Memory B cell (primary cell): ENCODE results near the gene USP12.
"Not testable (repeated sequence)": the region's sequence is repeated elsewhere in the genome, so short reads cannot be mapped to it uniquely, and the experiment has no call there.

ENCODE experiments used
- ATAC-seq: fragments of 150-1000 bp; cut with Tn5 transposase; 2 replicates; pipeline ENCODE4 v1.10.0; 2021; ENCODE audit warnings: low read depth, mild to moderate bottlenecking, moderate library complexity
- DNase-seq, 2 donors: peaks; one replicate each; pipeline ENCODE4 v3.0.0; 2022; ENCODE audit warnings: low spot score in 2 of 2
- H3K27ac Mint-ChIP-seq: one replicate; pipeline ENCODE4 v1.8.0; 2022; ENCODE audit warnings: mild to moderate bottlenecking, moderate library complexity, mixed read lengths
- H3K27me3 Mint-ChIP-seq: one replicate; pipeline ENCODE4 v1.8.0; 2022; ENCODE audit warnings: mixed read lengths
- H3K36me3 Mint-ChIP-seq: one replicate; pipeline ENCODE4 v1.8.0; 2022; ENCODE audit warnings: mild to moderate bottlenecking, mixed read lengths
- H3K4me1 Mint-ChIP-seq: one replicate; pipeline ENCODE4 v1.8.0; 2022; ENCODE audit warnings: mixed read lengths
- H3K4me3 Mint-ChIP-seq: one replicate; pipeline ENCODE4 v1.8.0; 2022; ENCODE audit warnings: mild to moderate bottlenecking, moderate library complexity, mixed read lengths
- H3K9me3 Mint-ChIP-seq: one replicate; pipeline ENCODE4 v1.8.0; 2022; ENCODE audit warnings: mixed read lengths

The USP12 gene

GRCh38 chr13:27130979-27131623, 40.5 kb downstream of the USP12 start:
- H3K4me1 Mint-ChIP-seq, result peaks cover 43% of the 10 kb centered on the region
- H3K9me3 Mint-ChIP-seq, result no peaks in the 10 kb centered on the region

DNA sequence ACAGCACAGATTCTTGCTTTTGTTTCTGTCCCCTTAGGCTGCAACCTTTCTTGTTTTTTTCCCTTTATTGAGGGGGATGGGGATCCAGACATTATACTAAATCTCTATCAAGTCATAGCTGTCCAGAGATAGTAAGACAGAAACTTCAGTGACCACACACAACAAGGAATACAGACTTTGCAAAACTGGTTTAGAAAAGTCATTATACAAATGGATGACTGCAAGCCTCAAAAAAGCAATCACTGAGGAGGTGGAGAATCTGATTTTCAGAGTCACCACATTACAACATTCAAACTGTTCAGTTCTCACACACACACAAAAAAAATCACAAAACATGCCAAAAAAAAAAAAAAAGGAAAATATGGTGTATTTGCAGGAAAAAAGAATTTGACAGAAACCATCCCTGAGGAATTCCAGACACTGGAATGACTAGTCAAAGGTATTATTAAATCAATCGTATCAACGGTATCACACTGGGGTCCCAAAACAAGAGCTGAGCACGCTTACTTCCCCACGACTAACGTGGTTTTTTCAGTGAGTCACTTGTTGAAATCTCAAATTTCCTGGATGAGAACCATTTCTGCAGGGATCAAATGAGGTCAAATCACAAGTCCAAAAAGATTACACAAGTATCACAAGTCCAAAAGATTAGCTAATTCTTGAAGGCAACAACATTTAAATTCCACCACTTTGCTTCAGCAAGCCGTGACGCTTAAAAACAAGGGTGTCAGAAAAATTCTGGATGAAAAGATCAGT, 41.2 kb downstream of the USP12 start:
- H3K9me3 Mint-ChIP-seq, result no peaks in the 10 kb centered on the region
- peaks cover 44% of the 10 kb centered on the region for H3K4me1 Mint-ChIP-seq
- no peak for ATAC-seq
- peak overlapping the region; percentile 10 for H3K27ac Mint-ChIP-seq
- no peak overlapping the region for H3K4me3 Mint-ChIP-seq
- peaks cover 14% of the 10 kb centered on the region for H3K36me3 Mint-ChIP-seq
- no peak for DNase-seq
- no peaks in the 10 kb centered on the region for H3K27me3 Mint-ChIP-seq

More at GRCh38 chr13:27130979-27131623, 40.5 kb downstream of the USP12 start:
- Mint-ChIP-seq H3K4me3 (peak overlapping the region; percentile 11), H3K27me3 (no peaks in the 10 kb centered on the region), H3K27ac (peak overlapping the region; percentile 10), H3K36me3 (peaks cover 14% of the 10 kb centered on the region)
- ATAC-seq (peak; percentile 74), DNase-seq (no peak)

- peaks cover 17% of the 10 kb centered on the region for H3K36me3 Mint-ChIP-seq
- no peak overlapping the region for H3K27ac Mint-ChIP-seq
- H3K9me3 Mint-ChIP-seq, result no peaks in the 10 kb centered on the region
- DNase-seq (no peak), ATAC-seq (no peak)
- no peak overlapping the region for H3K4me3 Mint-ChIP-seq
- H3K27me3 Mint-ChIP-seq, result no peaks in the 10 kb centered on the region
- H3K4me1 Mint-ChIP-seq, result peaks cover 49% of the 10 kb centered on the region
These were observed 42.6 kb downstream of the USP12 start for GRCh38 chr13:27128825-27129627.

DNA sequence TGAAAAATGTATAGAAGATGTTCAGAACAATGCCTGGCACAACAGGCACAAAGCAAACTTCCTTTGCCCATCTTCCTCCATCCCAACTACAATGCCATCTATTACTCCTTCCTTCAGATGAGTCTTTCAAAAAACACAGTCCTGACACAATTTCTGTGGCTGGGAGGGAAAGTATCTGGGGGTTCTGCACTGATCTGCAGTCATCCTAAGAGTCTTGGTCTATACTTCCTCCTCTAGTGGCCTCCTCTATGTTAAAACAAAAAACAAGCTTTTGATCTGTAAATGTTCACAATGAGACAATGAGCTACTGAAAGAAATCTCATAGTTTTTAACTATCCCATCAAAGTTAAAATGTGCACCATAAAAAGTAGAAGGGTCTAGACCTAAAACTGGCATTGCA, 44.8 kb downstream of the USP12 start:
- Mint-ChIP-seq H3K27me3 (no peaks in the 10 kb centered on the region), H3K9me3 (peaks cover 4% of the 10 kb centered on the region), H3K36me3 (peaks cover 24% of the 10 kb centered on the region), H3K4me1 (peaks cover 41% of the 10 kb centered on the region), H3K4me3 (peak overlapping the region; percentile 27), H3K27ac (peak overlapping the region; percentile 35)
- DNase-seq (no peak), ATAC-seq (peak; percentile 37)

DNA sequence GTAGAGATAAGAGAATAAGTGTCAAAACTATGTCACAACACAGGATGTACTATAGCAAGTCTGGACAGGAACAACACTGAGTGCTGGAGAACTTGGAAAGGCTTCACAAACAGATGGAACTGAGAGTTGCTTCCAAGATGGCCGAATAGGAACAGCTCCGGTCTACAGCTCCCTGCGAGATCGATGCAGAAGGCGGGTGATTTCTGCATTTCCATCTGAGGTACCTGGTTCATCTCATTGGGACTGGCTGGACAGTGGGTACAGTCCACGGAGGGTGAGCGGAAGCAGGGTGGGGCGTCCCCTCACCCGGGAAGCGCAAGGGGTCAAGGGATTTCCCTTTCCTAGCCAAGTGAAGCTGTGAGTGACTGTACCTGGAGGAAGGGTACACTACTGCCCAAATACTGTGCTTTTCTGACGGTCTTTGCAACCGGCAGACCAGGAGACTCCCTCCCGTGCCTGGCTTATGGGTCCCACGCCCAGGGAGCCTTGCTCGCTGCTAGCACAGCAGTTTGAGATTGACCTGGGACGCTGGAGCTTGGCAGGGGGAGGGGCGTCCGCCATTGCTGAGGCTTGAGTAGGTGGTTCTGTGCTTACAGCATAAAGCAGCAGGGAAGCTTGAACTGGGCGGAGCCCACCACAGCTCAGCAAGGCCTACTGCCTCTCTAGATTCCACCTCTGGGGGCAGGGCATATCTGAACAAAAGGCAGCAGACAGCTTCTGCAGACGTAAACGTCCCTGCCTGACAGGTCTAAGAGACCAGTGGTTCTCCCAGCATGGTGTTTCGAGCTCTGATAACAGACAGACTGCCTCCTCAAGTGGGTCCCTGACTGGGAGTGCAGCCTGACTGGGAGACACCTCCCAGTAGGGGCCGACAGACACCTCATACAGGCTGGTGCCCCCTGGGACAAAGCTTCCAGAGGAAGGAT, 46.0 kb downstream of the USP12 start:
- Mint-ChIP-seq H3K27ac (no peak overlapping the region), H3K4me3 (no peak overlapping the region), H3K27me3 (no peaks in the 10 kb centered on the region), H3K36me3 (peaks cover 21% of the 10 kb centered on the region), H3K4me1 (peaks cover 39% of the 10 kb centered on the region), H3K9me3 (peaks cover 4% of the 10 kb centered on the region)
- no peak for ATAC-seq
- DNase-seq, result no peak

GRCh38 chr13:27124571-27124970, 47.0 kb downstream of the USP12 start:
- H3K4me3 Mint-ChIP-seq, result no peak overlapping the region
- DNase-seq, result no peak

GRCh38 chr13:27123445-27123844, 48.2 kb downstream of the USP12 start:
- ATAC-seq, H3K27me3 Mint-ChIP-seq, H3K4me3 Mint-ChIP-seq, H3K27ac Mint-ChIP-seq, DNase-seq, H3K9me3 Mint-ChIP-seq: not testable (repeated sequence)
- Mint-ChIP-seq H3K4me1 (peaks cover 41% of the 10 kb centered on the region), H3K36me3 (peaks cover 12% of the 10 kb centered on the region)

More at GRCh38 chr13:27124571-27124970, 47.0 kb downstream of the USP12 start:
- Mint-ChIP-seq H3K27ac (no peak overlapping the region), H3K4me1 (peaks cover 39% of the 10 kb centered on the region), H3K36me3 (peaks cover 15% of the 10 kb centered on the region), H3K9me3 (peaks cover 4% of the 10 kb centered on the region), H3K27me3 (no peaks in the 10 kb centered on the region)
- no peak for ATAC-seq

- Mint-ChIP-seq H3K4me1 (peaks cover 36% of the 10 kb centered on the region), H3K27ac (no peak overlapping the region), H3K9me3 (peaks cover 4% of the 10 kb centered on the region), H3K36me3 (peaks cover 12% of the 10 kb centered on the region), H3K4me3 (no peak overlapping the region), H3K27me3 (no peaks in the 10 kb centered on the region)
- DNase-seq (no peak), ATAC-seq (no peak)
These were observed 49.6 kb downstream of the USP12 start for GRCh38 chr13:27122036-27122435.

DNA sequence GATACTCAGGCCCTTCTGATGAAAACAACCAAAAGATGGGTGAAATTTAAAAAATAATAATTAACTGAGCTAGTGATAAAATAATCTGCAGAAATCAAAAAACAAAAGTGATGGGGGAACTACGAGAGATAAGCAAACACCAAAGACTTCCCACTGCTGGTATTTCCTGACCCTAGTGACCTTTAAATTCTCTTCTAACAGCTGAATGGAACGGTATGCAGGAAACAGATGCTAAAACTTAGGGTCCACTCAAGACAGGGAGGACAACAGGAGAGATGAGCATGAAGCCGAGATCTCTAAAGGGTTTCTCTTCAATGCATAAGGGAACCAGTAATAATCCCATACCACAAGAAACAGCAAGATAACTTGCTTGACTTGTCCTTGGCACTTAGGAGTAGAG, 50.8 kb downstream of the USP12 start:
- Mint-ChIP-seq H3K9me3 (peaks cover 4% of the 10 kb centered on the region), H3K4me3 (no peak overlapping the region), H3K27me3 (no peaks in the 10 kb centered on the region), H3K36me3 (peaks cover 16% of the 10 kb centered on the region), H3K27ac (no peak overlapping the region), H3K4me1 (peaks cover 31% of the 10 kb centered on the region)
- ATAC-seq (no peak), DNase-seq (no peak)

- Mint-ChIP-seq H3K4me3 (no peak overlapping the region), H3K27ac (no peak overlapping the region), H3K27me3 (no peaks in the 10 kb centered on the region), H3K9me3 (peaks cover 4% of the 10 kb centered on the region), H3K4me1 (peaks cover 33% of the 10 kb centered on the region), H3K36me3 (peaks cover 23% of the 10 kb centered on the region)
- DNase-seq (no peak), ATAC-seq (no peak)
These were observed 51.6 kb downstream of the USP12 start for GRCh38 chr13:27120011-27120410.

DNA sequence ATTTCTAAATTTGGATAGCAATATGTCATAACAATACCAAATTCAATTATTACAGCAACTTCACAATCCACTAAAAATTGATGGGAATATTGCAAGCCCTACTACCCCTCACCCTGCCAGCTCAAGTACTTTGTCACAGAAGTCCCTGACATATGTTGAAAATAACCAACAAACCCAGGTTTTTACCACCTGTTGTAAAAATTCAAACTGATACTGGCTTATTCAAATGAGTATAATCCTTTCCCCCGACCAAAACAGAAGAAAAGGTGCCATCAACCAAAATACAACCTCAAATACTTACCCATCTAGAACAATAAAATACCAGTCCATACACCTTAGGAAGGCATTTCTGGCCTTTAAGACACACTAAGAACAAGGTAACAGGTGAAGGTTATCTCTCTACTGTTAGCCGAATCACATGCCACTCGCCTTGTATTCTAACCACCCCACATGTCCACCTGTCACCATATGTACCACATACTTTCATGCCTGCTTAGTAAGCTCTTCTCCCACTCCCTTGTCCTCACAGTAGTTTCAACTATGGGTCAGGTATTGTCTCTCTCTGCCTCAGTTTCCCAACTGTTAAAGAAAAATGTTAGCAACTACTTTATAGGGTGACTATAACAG, 53.1 kb downstream of the USP12 start:
- Mint-ChIP-seq H3K27ac (peak overlapping the region; percentile 56), H3K27me3 (no peaks in the 10 kb centered on the region), H3K36me3 (peaks cover 20% of the 10 kb centered on the region), H3K4me3 (no peak overlapping the region), H3K9me3 (peaks cover 4% of the 10 kb centered on the region), H3K4me1 (peaks cover 31% of the 10 kb centered on the region)
- no peak for DNase-seq
- ATAC-seq, result no peak

DNA sequence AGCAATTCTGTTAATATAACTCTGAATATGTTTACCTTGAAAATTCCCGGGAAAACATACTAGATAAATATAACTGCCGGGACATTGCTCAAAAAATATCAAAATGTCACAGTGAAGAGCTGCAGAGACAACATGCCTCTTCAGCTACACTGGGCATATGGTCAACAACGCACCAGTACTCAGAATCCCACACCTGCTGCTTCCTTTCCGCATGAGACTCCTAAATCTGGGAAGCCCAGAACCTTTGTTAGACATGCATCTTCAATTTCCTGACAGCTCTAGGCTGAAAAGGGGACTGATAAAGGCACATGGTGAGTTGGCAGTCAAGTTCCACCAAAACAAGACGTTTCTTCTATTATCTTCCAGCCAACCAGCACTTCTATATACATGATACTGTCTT, 53.7 kb downstream of the USP12 start:
- Mint-ChIP-seq H3K4me1 (peaks cover 34% of the 10 kb centered on the region), H3K27me3 (no peaks in the 10 kb centered on the region), H3K36me3 (peaks cover 19% of the 10 kb centered on the region)

GRCh38 chr13:27117158-27117557, 54.5 kb downstream of the USP12 start:
- no peak overlapping the region for H3K4me3 Mint-ChIP-seq
- no peak overlapping the region for H3K27ac Mint-ChIP-seq
- no peaks in the 10 kb centered on the region for H3K27me3 Mint-ChIP-seq
- peaks cover 32% of the 10 kb centered on the region for H3K4me1 Mint-ChIP-seq
- no peak for DNase-seq
- no peaks in the 10 kb centered on the region for H3K9me3 Mint-ChIP-seq
- peaks cover 16% of the 10 kb centered on the region for H3K36me3 Mint-ChIP-seq
- no peak for ATAC-seq

More for the DNA sequence above, 53.7 kb downstream of the USP12 start:
- H3K9me3 Mint-ChIP-seq, result peaks cover 2% of the 10 kb centered on the region
- H3K4me3 Mint-ChIP-seq, result no peak overlapping the region
- no peak for DNase-seq
- ATAC-seq, result no peak
- no peak overlapping the region for H3K27ac Mint-ChIP-seq
